Globus pallidus (tissue), 1 donor: ENCODE data around the gene COQ10A.
"Not testable (repeated sequence)": the region's sequence is repeated elsewhere in the genome, so short reads cannot be mapped to it uniquely, and the experiment has no call there.

Experiments used
- DNase-seq: peaks from one replicate; pipeline ENCODE4 v3.0.0-alpha.2; 2015; ENCODE audit warnings: low spot score

COQ10A gene

DNA sequence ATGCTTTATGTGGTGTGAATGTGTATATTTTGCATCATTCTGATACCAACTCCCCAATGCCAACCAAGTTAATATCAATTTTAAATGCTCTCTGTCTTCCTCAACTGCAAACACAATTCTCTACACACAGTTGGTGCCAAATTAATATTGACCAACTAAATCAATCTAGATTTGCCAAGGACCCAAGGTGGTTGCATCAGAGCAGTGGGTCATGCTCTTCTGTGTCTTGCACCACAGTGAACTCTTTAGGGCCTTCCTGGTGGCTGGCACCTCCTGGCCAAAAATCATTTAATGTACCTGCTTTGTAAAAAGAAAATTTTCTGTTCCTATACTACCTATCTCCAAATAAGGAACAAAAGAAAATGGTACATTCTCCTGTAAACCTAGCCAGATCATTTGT lies 14.1 kb downstream of the COQ10A start:
- DNase-seq = no peak

DNA sequence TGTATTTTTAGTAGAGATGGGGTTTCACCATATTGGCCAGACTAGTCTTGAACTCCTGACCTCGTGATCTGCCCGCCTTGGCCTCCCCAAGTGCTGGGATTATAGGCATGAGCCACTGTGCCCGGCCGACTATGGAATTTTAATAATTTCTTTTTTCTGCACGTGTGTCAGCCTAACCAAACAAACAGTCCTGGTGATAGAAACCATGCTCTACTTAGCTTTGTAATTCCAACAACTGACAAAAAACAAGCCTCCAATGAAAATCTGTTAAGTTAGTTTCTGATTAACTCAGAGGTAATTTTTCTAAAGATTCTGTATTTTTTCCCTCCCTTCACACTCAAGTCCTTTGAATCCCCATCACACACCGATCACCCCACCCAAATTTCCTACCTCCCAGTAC lies 15.3 kb downstream of the COQ10A start:
- DNase-seq = no peak

DNA sequence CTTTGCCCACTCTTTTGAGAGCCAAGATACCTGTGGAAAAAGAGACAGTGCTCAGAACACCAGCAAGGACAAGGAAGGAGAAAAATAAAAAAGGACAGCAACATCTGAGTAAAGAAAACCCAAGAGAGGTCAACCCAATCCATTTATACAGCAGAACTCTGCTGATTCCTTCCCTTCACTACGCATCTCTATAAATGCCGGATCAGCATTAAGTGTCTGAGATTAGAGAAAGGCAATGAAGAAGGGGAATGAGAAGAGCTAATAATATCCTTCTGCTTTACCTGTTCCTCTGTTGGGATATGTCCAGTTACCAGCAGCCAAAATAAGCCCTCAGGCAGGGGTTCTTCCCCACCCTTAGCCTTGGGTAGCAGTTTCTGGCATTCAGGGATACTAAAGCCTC lies 15.8 kb downstream of the COQ10A start:
- DNase-seq = no peak

DNA sequence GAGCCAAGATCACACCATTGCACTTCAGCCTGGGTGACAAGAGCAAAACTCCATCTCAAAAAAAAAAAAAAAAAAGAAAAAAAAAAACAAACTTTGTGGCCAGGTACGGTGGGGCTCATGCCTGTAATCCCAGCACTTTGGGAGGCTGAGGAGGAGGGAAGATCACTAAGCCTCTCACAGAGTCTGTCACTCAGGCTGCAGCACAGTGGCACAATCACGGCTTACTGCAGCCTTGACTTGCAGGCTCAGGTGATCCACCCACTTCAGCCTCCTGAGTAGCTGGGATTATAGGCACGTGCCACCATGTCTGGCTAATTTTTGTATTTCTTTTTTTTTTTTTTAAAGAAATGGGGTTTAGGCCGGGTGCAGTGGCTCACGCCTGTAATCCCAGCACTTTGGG lies 17.5 kb downstream of the COQ10A start:
- not testable (repeated sequence) for DNase-seq

DNA sequence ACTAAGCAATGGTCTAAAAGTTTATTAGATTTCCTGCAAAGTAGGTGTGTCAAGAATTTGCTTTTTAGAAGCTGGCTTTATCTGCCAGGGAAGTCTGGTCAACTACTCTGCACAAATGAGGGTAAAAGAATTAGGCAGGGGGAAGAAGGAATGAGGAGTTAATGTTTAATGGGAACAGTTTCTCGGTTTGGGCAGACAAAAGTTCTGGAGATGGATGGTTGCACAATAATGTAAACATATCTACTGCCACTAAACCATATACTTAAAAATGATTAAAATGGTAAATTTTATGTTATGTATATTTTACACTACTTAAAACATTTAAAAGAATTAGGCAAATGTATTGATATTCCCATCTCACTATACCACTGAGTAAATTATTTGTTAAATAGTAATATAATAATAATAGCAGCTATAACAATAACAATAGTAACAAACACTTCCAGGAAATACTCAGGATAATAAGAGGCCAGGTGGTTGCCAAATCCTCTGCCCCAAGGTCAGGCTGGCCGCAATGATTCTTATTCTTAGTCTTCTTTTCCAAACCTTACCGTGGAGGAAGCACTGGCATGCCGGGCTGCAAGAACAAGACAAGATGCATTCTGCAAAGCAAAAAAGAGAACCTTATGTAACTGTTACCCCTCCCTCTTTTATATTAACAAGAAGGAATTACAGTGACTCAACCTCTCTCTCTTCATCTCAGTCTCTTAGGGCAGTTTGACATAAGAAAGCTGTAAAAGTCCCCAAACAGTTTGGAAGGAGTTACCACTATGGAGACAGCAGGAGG lies 19.5 kb downstream of the COQ10A start:
- DNase-seq = no peak

DNA sequence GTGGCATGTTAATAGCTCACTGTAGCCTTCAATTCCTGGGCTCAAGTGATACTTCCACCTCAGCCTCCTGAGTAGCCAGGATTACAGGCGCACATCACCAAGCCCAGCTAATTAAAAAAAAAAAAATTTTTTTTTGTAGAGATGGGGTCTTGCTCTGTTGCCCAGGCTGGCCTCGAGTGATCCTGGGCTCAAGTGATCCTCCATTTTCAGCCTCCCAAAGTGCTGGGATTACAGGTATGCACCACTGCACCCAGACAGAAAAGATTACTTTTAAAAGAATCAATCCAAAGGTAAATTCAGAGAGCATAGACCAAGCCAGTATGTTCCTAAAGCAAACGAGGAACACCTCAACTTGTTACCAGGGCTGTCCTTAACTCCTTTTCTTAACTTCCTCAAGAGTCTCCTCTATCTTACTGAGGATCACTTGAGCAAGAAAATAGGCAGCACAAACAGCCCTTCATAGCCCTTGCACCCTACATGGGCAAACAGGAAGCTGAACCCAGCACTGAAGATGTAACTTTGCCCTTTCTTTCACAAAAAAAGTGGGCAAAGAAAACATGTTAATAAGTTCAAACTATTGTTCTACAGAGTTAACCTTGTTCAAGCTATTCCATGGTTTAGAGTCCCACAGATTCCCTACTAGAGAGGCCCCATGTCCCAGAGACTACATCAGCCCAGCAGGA lies 22.1 kb downstream of the COQ10A start:
- no peak for DNase-seq

DNA sequence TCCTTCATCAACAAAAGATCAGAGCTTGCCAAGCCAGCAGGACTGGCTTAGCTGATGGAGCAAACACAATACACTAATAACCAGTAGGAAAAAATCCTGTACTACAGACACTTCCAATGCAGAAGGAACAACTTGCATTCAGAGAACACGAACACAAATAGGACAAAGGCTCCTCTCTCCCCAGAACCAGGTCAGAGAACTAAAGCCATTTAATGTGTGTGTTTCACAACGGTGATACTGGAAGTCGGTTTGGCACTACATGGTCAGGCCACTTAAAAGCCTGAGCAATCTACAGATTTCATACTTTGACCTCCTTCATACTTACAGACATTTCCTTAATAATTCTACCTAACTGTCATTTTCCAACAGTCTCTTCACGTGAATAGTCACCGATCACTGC lies 27.1 kb downstream of the COQ10A start:
- no peak for DNase-seq

DNA sequence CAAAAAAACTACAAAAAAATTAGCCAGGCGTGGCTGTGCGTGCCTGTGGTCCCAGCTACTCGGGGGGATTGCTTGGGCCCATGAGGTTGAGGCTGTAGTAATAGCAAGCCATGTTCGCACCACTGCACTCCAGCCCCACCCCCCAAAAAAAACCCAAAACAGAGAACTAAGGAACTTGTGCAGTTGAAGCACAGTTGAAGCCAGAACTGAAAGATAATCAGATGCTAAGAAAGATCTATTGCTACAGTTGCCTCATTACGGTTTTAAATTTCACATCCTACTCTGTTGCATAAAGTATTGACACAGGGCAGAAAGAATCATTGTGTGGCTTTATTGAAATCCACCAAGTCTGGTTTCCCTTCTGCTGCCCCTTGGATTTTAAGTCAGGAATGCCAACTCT lies 29.6 kb downstream of the COQ10A start:
- no peak for DNase-seq

DNA sequence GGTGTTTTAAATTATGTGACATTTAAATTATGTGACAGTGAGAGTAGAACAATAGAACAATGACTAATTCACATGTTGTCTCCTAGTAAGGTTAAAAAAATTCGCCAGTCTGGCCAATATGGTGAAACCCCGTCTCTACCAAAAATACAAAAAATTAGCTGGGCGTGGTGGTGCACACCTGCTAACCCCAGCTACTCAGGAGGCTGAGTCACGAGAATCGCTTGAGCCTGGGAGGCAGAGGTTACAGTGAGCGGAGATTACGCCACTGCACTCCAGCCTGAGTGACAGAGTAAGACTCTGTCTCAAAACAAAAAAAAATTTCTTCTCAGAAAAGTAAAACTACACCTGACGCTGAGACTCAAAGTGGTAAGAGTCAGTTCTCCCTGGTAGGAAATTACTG lies 30.7 kb downstream of the COQ10A start:
- DNase-seq = no peak

DNA sequence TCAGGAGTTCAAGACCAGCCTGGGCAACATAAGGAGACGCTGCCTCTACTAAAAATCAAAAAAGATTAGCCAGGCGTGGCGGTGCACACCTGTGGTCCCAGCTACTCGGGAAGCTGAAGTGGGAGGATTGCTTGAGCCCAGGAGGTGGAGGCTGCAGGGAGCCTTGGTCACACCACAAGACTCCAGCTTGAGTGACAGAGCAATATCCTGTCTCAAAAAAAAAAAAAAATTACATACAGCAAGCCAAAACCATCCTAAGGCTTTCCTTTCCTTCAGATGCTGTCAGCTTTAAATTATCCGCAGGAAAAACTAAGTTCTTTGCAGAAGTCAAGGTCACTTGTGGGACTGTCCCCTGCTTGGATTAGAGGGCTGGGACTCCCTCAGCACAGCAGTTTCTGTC lies 32.1 kb downstream of the COQ10A start:
- no peak for DNase-seq

DNA sequence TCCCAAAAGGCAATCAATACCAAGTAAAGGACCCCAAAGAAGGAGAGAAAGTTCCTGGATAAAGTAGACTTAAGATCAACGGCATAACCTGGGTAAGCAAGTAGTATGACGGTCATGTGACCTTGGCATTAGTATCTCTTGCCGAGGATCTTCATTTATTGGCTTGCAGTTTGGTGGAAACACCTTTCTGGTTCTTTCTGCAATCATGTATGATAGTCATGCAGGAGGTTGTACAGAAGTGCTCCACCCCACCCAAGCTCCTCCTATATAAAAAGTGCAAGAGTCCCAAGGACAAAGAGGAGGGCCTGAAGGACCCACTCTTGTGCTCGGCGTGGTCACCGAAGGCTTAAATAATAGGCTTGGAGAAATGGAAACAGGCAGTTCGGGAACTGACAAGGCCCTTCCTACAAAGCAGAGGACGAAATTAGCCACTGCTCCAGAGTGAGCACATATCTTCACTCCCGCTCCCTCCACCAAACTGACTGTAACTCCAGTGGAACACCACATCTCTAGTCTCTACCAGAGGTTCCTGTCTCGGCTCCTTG lies 32.6 kb downstream of the COQ10A start:
- DNase-seq = no peak

DNA sequence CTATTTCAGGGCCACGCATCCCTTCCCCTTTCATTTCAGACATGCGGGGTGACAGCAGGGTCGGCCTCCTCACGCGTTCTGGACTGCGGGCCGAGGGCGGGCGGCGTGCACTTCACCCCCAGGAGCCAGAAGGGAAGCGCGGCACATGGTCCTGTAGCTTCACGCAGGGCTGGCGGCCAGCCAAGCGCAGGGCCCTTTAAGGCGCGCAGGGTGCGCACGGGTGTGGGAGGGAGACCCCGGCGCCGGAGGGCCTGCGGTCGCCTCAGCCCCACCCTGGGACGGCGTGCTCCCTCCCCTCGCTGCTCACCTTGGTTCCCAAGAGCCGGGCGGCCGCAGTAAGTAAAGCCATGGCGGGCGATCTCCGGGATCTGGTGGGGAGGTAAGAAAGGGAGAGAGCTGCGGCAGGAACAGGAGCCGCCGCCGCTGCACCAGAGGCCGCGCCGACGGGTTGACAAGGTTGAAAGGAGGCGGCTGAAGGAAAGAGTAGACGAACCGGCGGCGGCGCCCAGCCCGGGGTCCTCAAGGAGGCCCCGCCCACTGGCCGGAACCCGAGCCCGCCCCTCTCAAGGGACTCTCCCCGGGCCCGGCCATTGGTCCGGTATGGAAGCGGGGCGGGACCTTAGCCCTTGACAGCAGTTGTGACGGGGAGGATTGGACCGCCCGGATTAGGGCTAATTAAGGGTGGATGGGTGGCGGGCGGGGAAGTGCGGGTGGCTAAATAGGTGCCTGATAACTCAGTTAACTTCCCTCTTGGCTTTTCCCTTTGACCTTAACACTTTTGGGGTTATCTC lies 33.3 kb downstream of the COQ10A start, which contains the start of gene CS:
Gene CS, minus strand, starts transcription at position 478 of the 791 bp plus-strand sequence. Its CDS starts 129 bp downstream, at position 349.
- peak; percentile 98 for DNase-seq

DNA sequence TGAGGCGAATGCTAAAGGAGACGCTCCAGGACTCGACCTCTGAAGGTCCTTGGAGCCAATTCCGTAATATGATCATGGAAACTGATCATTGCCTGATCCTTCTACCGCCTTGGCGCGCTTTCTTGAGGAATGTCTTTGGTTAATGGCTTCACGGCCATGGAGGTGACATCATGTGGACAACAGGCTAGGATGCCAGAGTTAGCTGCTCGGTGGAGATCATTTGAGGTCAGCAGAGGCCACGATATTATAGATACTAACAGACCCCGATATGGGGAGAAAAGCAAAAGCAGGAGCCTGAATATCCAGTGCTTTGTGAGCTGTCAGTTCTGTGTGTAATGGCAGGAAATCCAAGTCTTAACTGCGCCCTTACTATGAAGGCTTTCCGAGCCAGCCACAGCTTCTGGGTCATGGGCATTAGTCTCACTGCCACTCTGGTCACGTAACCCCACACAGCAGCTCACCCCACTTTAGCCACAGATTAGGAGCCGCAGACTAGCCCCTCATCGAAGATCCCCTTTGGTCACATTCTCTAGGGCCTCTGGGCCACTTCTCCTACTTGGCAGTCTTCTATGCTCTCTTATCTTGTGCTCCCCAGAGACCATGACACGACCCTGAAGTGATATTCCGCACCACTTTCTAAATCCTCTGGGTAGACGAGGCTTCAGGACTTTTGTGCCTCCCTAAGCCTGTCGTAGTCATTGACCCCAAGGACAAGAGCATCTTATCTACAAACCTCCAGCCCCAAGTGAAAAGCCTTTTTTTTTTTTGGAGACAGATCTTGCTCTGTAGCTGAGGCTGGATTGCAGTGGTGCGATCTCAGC lies 34.1 kb downstream of the COQ10A start:
- no peak for DNase-seq

DNA sequence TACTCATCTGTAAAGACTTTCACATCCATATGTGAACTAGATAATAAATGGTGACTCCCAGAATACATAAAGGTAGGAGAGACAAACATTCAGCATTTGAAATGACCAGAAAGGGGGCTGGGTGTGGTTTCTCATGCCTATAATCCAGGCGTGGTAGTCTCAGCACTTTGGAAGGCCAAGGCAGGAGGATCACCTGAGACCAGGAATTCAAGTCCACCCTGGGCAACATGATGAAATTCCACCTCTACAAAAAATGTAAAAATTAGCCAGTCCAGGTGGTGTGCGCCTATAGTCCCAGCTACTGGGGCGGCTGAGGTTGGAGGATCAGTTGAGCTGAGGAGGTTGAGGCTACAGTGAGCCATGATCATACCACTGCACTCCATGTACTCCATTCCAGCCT lies 37.5 kb downstream of the COQ10A start:
- DNase-seq = no peak

DNA sequence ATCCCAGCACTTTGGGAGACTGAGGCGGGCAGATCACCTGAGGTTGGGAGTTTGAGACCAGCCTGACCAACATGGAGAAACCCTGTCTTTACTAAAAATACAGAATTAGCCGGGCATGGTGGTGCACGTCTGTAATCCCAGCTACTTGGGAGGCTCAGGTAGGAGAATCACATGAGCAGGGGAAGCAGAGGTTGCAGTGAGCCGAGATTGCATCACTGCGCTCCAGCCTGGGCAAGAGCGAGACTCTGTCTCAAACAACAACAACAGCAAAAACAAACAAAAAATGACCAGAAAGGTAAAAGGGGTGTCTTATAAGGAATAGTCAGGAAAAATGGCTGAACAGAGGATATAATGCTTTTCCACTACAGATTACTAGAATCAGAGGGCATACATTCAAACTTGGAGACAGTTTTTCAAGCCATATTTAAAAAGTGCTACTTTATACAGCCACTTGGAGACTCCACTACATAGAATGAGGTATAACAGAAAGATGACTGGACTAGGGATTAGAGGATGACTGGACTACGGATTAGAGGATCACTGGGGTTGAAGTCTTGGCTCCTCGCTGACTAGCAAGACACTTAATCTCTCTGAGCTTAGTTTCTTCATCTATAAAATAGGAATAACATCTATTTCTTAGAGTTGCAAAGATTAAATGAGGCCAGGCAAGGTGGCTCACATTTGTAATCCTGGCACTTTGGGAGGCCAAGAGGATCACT lies 38.3 kb downstream of the COQ10A start:
- no peak for DNase-seq

DNA sequence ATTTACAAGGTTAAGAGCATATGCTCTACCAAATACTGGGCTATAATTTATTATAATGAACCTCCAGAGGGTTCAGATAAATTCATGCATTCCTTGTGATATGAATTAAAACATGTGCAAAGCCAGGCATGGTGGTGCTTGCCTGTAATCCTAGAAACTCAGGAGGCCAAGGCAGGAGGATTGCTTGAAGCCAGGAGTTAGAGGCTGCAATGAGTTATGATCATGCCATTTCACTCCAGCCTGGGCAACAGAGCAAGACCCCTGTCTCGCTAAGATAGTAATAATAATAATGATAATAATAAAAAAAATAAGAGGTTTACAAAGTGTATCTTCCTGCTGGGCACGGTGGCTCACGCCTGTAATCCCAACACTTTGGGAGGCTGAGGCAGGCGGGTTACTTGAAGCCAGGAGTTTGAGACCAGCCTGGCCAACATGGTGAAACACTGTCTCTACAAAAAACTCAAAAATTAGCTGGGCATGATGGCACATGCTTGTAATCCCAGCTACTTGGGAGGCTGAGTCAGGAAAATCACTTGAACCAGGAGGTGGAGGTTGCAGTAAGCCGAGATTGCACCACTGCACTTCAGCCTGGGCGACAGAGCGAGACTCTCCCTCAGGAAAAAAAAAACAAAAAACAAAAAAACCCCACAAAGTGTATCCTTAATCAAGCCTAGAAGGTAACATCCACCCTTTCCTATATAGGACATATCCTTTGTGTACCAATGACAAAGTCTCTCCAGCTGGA lies 40.7 kb downstream of the COQ10A start:
- DNase-seq = no peak

DNA sequence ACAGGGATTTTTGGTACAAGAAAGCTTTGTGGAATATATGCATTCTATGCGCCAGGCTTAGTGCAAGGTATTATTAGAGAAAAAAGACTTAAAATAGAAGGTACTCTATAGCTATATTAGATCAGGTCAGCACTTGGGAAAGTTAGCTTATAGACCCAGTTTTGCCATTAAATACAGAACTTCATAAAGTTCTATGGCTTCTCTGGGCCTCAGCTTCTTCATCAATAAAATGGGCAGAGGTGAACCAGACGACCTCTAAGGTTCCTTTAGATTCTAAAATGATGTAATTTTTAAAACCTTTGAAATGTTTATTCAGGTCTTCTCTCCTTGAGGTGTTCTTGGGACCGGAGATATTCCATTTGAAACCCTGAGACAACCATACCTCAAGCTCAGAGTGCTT lies 42.0 kb downstream of the COQ10A start:
- DNase-seq = no peak

DNA sequence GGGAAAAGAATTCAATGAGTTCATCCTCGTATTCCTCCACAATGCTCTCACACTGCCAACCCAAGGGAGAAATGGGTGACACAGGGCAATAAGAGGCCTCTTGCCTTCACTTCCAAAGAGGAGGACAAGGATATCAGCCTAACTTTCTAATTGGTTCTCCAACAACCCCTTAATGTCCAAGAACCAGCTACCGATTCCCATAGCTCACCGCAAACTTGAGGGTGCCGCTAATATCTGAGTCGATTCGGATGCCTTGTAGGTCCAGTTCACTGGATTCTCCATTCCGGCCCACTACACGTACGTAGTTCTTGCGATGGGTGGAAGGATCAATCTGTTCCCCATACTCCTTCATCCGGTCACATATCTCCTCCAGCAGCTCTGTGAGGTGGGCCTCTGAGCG lies 44.3 kb downstream of the COQ10A start:
- DNase-seq = no peak

DNA sequence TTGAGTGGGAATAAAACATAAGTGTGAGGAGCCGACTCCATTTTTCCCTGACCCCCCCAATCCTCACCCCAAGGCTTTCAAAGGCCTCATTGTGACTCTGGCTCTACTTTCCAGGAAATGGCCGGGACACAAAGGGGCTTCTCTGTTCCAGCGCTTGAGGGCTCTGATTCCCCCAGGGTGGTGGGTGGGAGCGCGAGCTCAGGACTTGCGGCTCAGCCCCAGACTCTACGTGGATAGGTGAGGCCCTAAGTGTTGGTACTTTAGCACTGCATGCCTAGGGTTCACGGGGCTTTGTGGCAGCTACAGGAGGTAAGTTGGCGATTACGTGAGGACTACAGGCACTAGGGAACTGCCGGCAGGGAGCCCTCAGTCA lies 48.5 kb downstream of the COQ10A start:
- peak; percentile 81 for DNase-seq
